Trophoblast cell (in vitro differentiated cells and primary cell): ENCODE data around the gene SUN2.

Source experiments
- DNase-seq, 2 donors: peaks; one replicate each; pipeline ENCODE4 v3.0.0-alpha.2; 2016
- H2AFZ ChIP-seq: 2 replicates; pipeline ENCODE4 v1.6.1; 2013; ENCODE audit warnings: low read length, moderate library complexity, mild to moderate bottlenecking; ENCODE audit not compliant: insufficient read depth, poor library complexity
- H2AK5ac ChIP-seq: 2 replicates; pipeline ENCODE4 v1.6.1; 2013; ENCODE audit warnings: mild to moderate bottlenecking, low read length
- H2BK120ac ChIP-seq: 2 replicates; pipeline ENCODE4 v1.6.1; 2013; ENCODE audit warnings: low read length, mild to moderate bottlenecking, moderate library complexity; ENCODE audit not compliant: insufficient read depth, poor library complexity
- H2BK12ac ChIP-seq: 2 replicates; pipeline ENCODE4 v1.6.1; 2013; ENCODE audit warnings: mild to moderate bottlenecking, low read length, moderate library complexity
- H2BK5ac ChIP-seq: 2 replicates; pipeline ENCODE4 v1.6.1; 2013; ENCODE audit warnings: low read length, low read depth, moderate library complexity, mild to moderate bottlenecking; ENCODE audit not compliant: poor library complexity
- H3K14ac ChIP-seq: 2 replicates; pipeline ENCODE4 v1.6.1; 2013; ENCODE audit warnings: mild to moderate bottlenecking, low read length
- H3K18ac ChIP-seq: 2 replicates; pipeline ENCODE4 v1.6.1; 2013; ENCODE audit warnings: mild to moderate bottlenecking, low read length
- H3K23ac ChIP-seq: 2 replicates; pipeline ENCODE4 v1.6.1; 2013; ENCODE audit warnings: low read length
- H3K27ac ChIP-seq: 2 replicates; pipeline ENCODE4 v1.5.1; 2013; ENCODE audit warnings: low read depth, mild to moderate bottlenecking, inconsistent platforms, low read length, moderate library complexity
- H3K27me3 ChIP-seq: 2 replicates; pipeline ENCODE4 v1.6.1; 2013; ENCODE audit warnings: inconsistent platforms, mild to moderate bottlenecking, low read length, moderate library complexity; ENCODE audit not compliant: insufficient read depth
- H3K36me3 ChIP-seq, 2 experiments: 1 replicate in 1 of 2; 2 replicates in 1 of 2; pipeline ENCODE4 v1.6.1; 2013; ENCODE audit warnings: low read length in 2 of 2, mild to moderate bottlenecking in 2 of 2, moderate library complexity in 1 of 2; ENCODE audit not compliant: insufficient read depth in 2 of 2, control insufficient read depth in 1 of 2
- H3K4ac ChIP-seq: 2 replicates; pipeline ENCODE4 v1.6.1; 2013; ENCODE audit warnings: low read depth, mild to moderate bottlenecking, low read length, moderate library complexity
- H3K4me1 ChIP-seq, 2 experiments: 1 replicate in 1 of 2; 2 replicates in 1 of 2; pipeline ENCODE4 v1.6.1; 2013; ENCODE audit warnings: low read length in 2 of 2, mild to moderate bottlenecking in 2 of 2, moderate library complexity in 1 of 2; ENCODE audit not compliant: insufficient read depth in 2 of 2, control insufficient read depth in 1 of 2
- H3K4me2 ChIP-seq: 2 replicates; pipeline ENCODE4 v1.6.1; 2013; ENCODE audit warnings: inconsistent platforms, mild to moderate bottlenecking, low read length, moderate library complexity
- H3K4me3 ChIP-seq: 2 replicates; pipeline ENCODE4 v1.5.1; 2013; ENCODE audit warnings: mild to moderate bottlenecking, low read depth, low read length, inconsistent platforms
- H3K79me1 ChIP-seq: one replicate; pipeline ENCODE4 v1.6.1; 2013; ENCODE audit warnings: low read length
- H3K79me2 ChIP-seq: 2 replicates; pipeline ENCODE4 v1.6.1; 2013; ENCODE audit warnings: low read length, mild to moderate bottlenecking; ENCODE audit not compliant: control insufficient read depth, insufficient read depth, poor library complexity
- H3K9ac ChIP-seq: 2 replicates; pipeline ENCODE4 v1.6.1; 2013; ENCODE audit warnings: mild to moderate bottlenecking, low read length
- H3K9me3 ChIP-seq: 2 replicates; pipeline ENCODE4 v1.6.1; 2013; ENCODE audit warnings: low read depth, mild to moderate bottlenecking, control low read depth, inconsistent platforms, low read length; ENCODE audit not compliant: insufficient read depth
- H4K12ac ChIP-seq: 2 replicates; pipeline ENCODE4 v1.6.1; 2013; ENCODE audit warnings: low read depth, mild to moderate bottlenecking, low read length, moderate library complexity
- H4K8ac ChIP-seq: 2 replicates; pipeline ENCODE4 v1.6.1; 2013; ENCODE audit warnings: low read depth, mild to moderate bottlenecking, low read length, moderate library complexity
- H4K91ac ChIP-seq: one replicate; pipeline ENCODE4 v1.6.1; 2013; ENCODE audit warnings: low read depth, mild to moderate bottlenecking, low read length, moderate library complexity
- WGBS: extraction: QIAGEN DNeasy Blood & Tissue Kit; methylation state at CpG from one replicate; pipeline ENCODE4 v1.1.7; 2013; ENCODE audit warnings: missing lambda C conversion rate; ENCODE audit not compliant: insufficient read length, insufficient coverage; ENCODE audit errors: extremely low coverage; 5-methylcytosine and 5-hydroxymethylcytosine counted together

The SUN2 gene

DNA sequence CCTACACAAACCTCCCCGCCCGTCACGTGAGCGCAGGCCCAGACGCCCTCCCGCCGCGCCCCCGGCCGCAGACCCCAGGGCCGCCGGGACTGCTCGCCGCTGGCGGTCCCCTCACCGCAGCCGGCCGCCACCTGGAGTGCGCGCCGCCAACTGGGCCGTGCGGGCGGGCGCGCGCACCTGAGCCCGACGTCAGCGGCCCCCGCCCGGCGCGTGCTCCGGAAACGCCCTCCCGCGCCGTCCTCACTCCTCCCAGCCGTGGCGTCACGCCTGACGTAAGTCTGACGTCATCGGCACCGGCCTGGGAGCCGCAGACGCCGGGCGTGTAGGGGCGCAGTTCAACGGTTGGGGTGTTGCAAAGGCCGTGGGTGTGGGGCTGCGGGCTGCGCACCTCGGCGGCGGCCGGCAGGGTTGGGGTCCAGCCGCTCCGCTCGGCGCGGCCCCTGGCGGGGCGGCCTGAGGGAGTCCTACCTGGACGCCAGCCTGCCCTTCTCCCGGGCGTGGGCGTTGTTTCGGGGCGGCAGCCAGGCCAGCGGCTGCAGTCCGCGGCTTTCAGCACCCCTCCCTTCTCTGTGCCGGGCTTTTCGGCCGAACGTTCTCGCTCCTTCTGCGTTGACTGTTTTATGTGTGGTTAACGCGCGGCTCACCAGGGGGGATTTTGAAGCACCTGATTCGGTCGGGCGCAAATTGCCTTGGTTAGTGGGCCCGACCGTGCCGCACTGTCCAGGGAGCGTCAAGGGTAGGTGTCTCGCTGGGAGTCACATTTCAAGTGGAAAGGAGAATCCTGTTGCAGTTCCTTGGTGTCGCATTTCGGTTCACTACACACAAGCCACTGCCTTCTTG lies 54.8 kb downstream of the SUN2 start, which contains the start of gene JOSD1:
Gene JOSD1, minus strand, starts transcription at position 155 of the 840 bp plus-strand sequence. CDS start 956 bp downstream, outside the sequence.
- peak within 1 kb of the TSS; percentile 96 for H4K91ac ChIP-seq

DNA sequence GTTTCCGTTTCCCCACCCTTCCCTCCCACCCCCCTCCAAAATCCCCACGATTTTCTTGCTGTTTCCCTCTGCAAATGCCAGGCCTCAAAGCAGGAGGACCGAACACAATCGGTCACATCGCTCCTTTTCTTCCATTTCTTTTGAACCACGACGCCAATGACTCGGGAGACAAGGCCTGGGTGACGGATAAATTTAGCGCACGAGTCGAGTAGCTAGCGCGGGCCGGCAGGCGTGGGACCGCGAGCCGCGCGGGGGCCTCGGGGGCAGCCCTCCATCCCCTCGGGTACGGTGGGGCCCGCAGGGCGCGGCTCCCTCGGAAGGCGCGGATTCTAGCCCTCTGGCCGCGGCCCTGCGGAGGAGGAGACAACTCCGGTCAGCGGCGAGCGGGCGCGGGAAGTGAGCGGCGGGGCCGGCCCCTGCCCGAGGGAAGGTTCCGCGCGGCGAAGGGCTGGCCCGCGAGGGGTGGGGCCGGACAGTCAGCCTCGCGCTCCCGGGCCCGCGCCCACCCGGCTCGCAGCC lies 55.5 kb downstream of the SUN2 start:
- peaks cover 12% of the 10 kb centered on the region for H3K79me2 ChIP-seq
- no CpG with 5 or more reads among the region's 57 CpGs for WGBS

More for the DNA sequence above, 54.8 kb downstream of the SUN2 start, which contains the start of gene JOSD1:
- no peaks in the 10 kb centered on the region for H3K27me3 ChIP-seq
- H4K12ac ChIP-seq = peak within 1 kb of the TSS; percentile 87
- H3K4me1 ChIP-seq = peaks cover 5 to 16% of the 10 kb centered on the region in 2 experiments
- H2BK12ac ChIP-seq = peak within 1 kb of the TSS; percentile 70
- peak within 1 kb of the TSS; percentile 96 for H3K4ac ChIP-seq
- no peak within 1 kb of the TSS for H3K23ac ChIP-seq
- peak within 1 kb of the TSS; percentile 98 for H2AK5ac ChIP-seq
- H4K8ac ChIP-seq = peak within 1 kb of the TSS; percentile 90
- peak within 1 kb of the TSS; percentile 98 for H3K18ac ChIP-seq
- peak within 1 kb of the TSS; percentile 94 for H2AFZ ChIP-seq
- whole genome bisulfite sequencing = no CpG with 5 or more reads among the region's 94 CpGs
- peak within 1 kb of the TSS; percentile 93 for H2BK5ac ChIP-seq
- DNase-seq = peak; percentile 93 to 99
- H2BK120ac ChIP-seq = peak within 1 kb of the TSS; percentile 95
- H3K9ac ChIP-seq = peak within 1 kb of the TSS; percentile 99
- H3K4me3 ChIP-seq = peak within 1 kb of the TSS; percentile 97
- H3K79me1 ChIP-seq = peaks cover 20% of the 10 kb centered on the region
- peak within 1 kb of the TSS; percentile 93 for H3K4me2 ChIP-seq
- no peaks in the 10 kb centered on the region for H3K36me3 ChIP-seq
- peaks cover 15% of the 10 kb centered on the region for H3K79me2 ChIP-seq
- H3K9me3 ChIP-seq = no peaks in the 10 kb centered on the region
- H3K14ac ChIP-seq = peak within 1 kb of the TSS; percentile 99
- H3K27ac ChIP-seq = peak within 1 kb of the TSS; percentile 88

DNA sequence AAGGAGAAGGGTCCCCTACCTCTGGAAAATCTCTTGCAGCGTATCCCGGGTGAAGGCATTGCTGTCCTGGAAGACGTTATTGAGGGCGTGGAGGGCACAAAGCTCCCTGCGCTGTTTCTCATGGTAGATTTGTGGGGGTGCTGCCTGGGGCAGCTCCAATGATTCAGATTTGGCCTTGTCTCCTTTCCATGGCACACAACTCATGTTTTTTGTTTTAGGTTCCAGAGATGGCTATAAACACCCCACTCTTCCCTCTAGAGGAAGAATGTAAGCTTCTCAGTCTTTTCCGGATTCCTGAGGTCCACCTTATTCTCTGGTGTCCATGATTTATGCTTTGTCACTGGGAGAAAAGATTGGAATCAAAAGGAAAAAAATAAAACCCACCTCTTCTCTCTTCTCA lies 56.0 kb downstream of the SUN2 start:
- H3K27ac ChIP-seq = no peak overlapping the region
- H3K4me2 ChIP-seq = peak overlapping the region; percentile 93
- no CpG with 5 or more reads among the region's 6 CpGs for WGBS
- peak overlapping the region; percentile 53 for H3K14ac ChIP-seq
- no peaks in the 10 kb centered on the region for H3K9me3 ChIP-seq
- peak overlapping the region; percentile 72 for H3K9ac ChIP-seq
- no peak overlapping the region for H2AFZ ChIP-seq
- H3K36me3 ChIP-seq = no peaks in the 10 kb centered on the region
- no peak overlapping the region for H2BK12ac ChIP-seq
- peak in 1 of 2 donors; percentile 25 for DNase-seq
- no peaks in the 10 kb centered on the region for H3K27me3 ChIP-seq
- H3K23ac ChIP-seq = no peak overlapping the region
- H3K79me1 ChIP-seq = peaks cover 18% of the 10 kb centered on the region
- peaks cover 12% of the 10 kb centered on the region for H3K79me2 ChIP-seq
- no peak overlapping the region for H2BK5ac ChIP-seq
- H3K4me1 ChIP-seq = peaks cover 5 to 16% of the 10 kb centered on the region in 2 experiments
- peak overlapping the region; percentile 65 for H3K4me3 ChIP-seq
- H3K4ac ChIP-seq = peak overlapping the region; percentile 95
- peak overlapping the region; percentile 77 for H4K8ac ChIP-seq
- H2AK5ac ChIP-seq = peak overlapping the region; percentile 83
- H3K18ac ChIP-seq = no peak overlapping the region
- peak overlapping the region; percentile 18 for H4K12ac ChIP-seq
- H2BK120ac ChIP-seq = peak overlapping the region; percentile 49
- H4K91ac ChIP-seq = peak overlapping the region; percentile 59

More for the DNA sequence above, 55.5 kb downstream of the SUN2 start:
- Histone ChIP-seq H2BK120ac (peak overlapping the region; percentile 95), H3K23ac (no peak overlapping the region), H3K36me3 (no peaks in the 10 kb centered on the region), H3K9me3 (no peaks in the 10 kb centered on the region), H4K12ac (peak overlapping the region; percentile 87), H3K79me1 (peaks cover 18% of the 10 kb centered on the region), H4K91ac (peak overlapping the region; percentile 96), H2AK5ac (peak overlapping the region; percentile 98), H4K8ac (peak overlapping the region; percentile 90), H3K18ac (peak overlapping the region; percentile 98), H3K4me2 (peak overlapping the region; percentile 93), H3K4me3 (peak overlapping the region; percentile 97), H2BK5ac (peak overlapping the region; percentile 93), H2BK12ac (peak overlapping the region; percentile 70), H3K9ac (peak overlapping the region; percentile 99), H3K27me3 (no peaks in the 10 kb centered on the region), H3K27ac (peak overlapping the region; percentile 88), H3K4me1 (peaks cover 5 to 16% of the 10 kb centered on the region in 2 experiments), H2AFZ (peak overlapping the region; percentile 94), H3K4ac (peak overlapping the region; percentile 96), H3K14ac (peak overlapping the region; percentile 99)
- DNase-seq = peak; percentile 68 to 80

DNA sequence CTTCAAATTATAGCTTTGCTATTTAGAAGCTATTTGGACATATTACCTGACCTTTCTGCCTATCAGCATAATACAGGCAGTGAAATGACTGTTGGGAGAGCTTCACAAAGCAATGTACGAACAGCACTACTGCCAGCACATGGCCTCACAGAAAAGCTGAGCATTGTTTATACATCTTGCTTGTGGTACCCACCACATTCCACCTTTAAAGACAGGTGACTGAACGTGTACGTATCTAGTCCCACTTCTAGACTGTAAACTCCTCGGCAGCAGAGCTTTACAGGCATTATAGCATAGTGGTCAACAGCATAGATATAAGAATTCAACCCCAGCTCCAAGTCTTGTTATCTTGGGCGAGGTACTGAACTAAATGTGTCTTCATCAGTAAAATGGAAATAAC lies 56.7 kb downstream of the SUN2 start:
- Histone ChIP-seq H3K23ac (no peak overlapping the region), H4K8ac (no peak overlapping the region), H2BK12ac (no peak overlapping the region), H3K79me2 (peaks cover 12% of the 10 kb centered on the region), H3K14ac (no peak overlapping the region), H3K36me3 (peaks cover 0 to 3% of the 10 kb centered on the region in 2 experiments), H3K4me1 (peaks cover 5 to 16% of the 10 kb centered on the region in 2 experiments), H2BK5ac (no peak overlapping the region), H3K27ac (no peak overlapping the region), H3K9ac (no peak overlapping the region), H3K79me1 (peaks cover 18% of the 10 kb centered on the region), H3K4me3 (no peak overlapping the region), H4K12ac (no peak overlapping the region), H2BK120ac (no peak overlapping the region), H2AFZ (no peak overlapping the region), H2AK5ac (no peak overlapping the region), H3K4ac (no peak overlapping the region), H3K9me3 (no peaks in the 10 kb centered on the region), H4K91ac (no peak overlapping the region), H3K4me2 (peak overlapping the region; percentile 93), H3K27me3 (no peaks in the 10 kb centered on the region), H3K18ac (no peak overlapping the region)
- DNase-seq = no peak
- no CpG with 5 or more reads among the region's 5 CpGs for WGBS
